ENCODE measurements around the gene NSUN4. TPM values are rescaled to one million over a fixed set of nuclear protein-coding genes. Genes with fewer than 3 reads are reported as not detected.

NSUN4 gene
- total RNA-seq, 2 donors from 2014 or later, result 9.1 to 13.9 TPM

DNA sequence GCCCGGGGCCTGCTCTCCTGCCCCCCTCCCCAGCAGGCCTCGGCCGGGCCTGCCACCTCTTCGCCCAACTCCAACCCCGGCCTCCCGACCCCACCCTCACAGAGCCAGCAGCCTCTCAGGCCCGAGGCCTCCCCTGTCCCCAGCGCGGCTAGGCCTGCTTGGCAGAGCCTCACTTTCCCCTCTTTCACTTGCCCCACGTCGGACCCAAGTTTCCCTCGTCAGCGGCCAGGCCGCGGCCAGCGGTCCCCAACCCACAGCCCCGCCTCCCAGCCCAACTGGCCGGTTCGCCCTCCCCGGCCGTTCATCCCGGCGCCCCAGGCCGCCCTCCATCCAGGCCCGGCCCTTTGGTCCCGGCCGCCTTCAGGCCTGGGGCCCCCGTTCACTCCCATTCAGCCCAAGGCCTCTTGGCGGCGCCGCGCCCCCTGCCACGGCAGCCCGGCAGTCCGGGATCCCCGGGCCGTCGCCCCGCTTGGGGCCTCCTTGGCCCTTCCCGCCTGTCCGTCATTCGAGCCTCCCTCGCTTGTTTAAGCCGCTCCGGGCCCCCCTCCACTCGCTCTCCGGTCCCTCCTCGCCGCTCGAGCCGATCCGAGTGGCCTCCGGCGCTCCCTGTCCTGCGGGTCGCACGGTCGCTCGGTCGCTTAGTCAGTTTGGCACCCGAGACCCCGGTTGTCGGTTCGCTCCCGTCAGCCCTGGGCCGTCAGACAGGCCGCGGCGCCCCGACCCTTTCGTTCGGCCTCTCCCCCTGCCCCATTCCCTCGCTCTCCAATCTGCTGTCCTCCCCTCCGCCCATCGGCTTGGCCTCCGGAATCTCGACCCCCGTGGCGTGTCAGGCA is 38.6 kb upstream of the NSUN4 start:
- Histone ChIP-seq H3K4me3 (peak overlapping the region; percentile 91 to 93), H3K4me1 (peaks cover 0 to 68% of the 10 kb centered on the region in 2 donors), H3K36me3 (peaks cover 12% of the 10 kb centered on the region), H3K27me3 (no peaks in the 10 kb centered on the region), H3K9me3 (no peaks in the 10 kb centered on the region), H3K27ac (peak overlapping the region; percentile 99)
- DNase-seq (ENCODE audit: low spot score), result peak; percentile 62
- TF ChIP-seq, protein P1, sequence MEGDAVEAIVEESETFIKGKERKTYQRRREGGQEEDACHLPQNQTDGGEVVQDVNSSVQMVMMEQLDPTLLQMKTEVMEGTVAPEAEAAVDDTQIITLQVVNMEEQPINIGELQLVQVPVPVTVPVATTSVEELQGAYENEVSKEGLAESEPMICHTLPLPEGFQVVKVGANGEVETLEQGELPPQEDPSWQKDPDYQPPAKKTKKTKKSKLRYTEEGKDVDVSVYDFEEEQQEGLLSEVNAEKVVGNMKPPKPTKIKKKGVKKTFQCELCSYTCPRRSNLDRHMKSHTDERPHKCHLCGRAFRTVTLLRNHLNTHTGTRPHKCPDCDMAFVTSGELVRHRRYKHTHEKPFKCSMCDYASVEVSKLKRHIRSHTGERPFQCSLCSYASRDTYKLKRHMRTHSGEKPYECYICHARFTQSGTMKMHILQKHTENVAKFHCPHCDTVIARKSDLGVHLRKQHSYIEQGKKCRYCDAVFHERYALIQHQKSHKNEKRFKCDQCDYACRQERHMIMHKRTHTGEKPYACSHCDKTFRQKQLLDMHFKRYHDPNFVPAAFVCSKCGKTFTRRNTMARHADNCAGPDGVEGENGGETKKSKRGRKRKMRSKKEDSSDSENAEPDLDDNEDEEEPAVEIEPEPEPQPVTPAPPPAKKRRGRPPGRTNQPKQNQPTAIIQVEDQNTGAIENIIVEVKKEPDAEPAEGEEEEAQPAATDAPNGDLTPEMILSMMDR (IDR thresholded peaks at IDR 0.05), result peak in 1 of 2 donors; percentile 45

DNA sequence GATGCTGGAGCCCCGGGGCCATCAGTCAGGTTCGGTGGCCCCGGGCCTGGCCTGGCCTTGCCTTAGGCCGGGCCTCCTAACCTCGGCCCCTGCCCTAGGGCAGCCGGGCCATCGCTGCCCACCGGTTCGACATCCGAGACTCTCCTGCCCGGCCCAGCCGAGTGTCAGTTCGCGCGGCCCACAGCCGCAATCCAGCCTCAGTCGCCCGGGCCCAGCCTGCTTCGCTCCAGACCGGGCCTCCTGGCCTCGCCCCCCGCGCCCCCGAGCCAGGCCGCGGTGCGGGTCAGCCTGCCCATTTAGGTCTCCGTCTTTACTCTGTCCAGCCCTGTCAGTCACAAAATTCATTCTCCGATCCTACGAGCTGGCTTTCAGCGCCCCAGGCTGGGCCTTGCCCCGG is 38.0 kb upstream of the NSUN4 start:
- H3K27ac ChIP-seq, result peak overlapping the region; percentile 99
- no peak for DNase-seq (ENCODE audit: low spot score)
- H3K36me3 ChIP-seq, result peaks cover 6% of the 10 kb centered on the region
- TF ChIP-seq, protein P1 (IDR thresholded peaks at IDR 0.05), result no peak
- H3K4me3 ChIP-seq, result peak overlapping the region; percentile 91 to 93
- H3K9me3 ChIP-seq, result no peaks in the 10 kb centered on the region
- peaks cover 0 to 74% of the 10 kb centered on the region in 2 donors for H3K4me1 ChIP-seq
- H3K27me3 ChIP-seq, result no peaks in the 10 kb centered on the region

DNA sequence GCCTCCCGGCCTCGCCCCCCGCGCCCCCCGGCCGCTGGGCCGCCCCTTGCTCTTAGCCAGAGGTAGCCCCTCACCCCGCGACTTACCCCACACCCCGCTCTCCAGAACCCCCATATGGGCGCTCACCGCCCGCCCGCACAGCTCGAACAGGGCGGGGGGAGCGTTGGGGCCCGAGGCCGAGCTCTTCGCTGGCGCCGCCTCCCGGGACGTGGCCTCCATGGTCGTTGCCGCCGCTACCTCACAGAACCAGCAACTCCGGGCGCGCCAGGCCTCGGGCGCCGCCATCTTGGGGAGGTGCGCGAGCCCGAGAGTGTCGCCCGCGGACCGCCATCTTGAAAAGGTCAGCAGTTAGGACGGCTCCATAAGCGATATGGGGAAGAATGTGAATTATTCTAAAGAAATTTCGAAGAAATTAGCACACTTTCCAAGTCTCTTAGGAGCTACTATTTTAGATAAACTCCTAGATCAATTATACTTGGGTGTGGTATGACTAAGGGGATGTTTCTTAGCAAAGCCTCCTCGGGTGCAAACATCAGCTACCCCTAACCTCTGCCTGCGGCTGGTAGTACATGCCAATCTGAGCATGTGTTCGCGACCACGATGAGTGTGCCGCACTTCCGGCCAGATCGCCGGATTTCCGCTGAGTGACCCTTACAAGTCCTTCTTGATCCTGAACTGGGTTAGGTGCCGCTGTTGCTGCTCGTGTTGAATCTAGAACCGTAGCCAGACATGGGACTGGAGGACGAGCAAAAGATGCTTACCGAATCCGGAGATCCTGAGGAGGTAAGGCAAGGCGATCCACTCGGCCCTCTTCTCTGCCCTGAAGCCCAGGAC is 37.4 kb upstream of the NSUN4 start, which contains the start of the genes LRRC41 and UQCRH:
TSS of gene LRRC41 (minus strand) at position 579 of the 834 bp plus-strand sequence. CDS start at position 285, 294 bp downstream.
TSS of gene UQCRH (plus strand) at position 661 of the 834 bp plus-strand sequence. CDS start at position 730, 69 bp downstream.
- Histone ChIP-seq H3K27ac (peak within 1 kb of the TSS; percentile 99), H3K36me3 (no peaks in the 10 kb centered on the region), H3K4me3 (peak within 1 kb of the TSS; percentile 91 to 93), H3K27me3 (no peaks in the 10 kb centered on the region), H3K4me1 (peaks cover 0 to 79% of the 10 kb centered on the region in 2 donors), H3K9me3 (no peaks in the 10 kb centered on the region)
- TF ChIP-seq, protein P1 (IDR thresholded peaks at IDR 0.05), result peak in 1 of 2 donors; percentile 24
- DNase-seq (ENCODE audit: low spot score), result peak; percentile 98

DNA sequence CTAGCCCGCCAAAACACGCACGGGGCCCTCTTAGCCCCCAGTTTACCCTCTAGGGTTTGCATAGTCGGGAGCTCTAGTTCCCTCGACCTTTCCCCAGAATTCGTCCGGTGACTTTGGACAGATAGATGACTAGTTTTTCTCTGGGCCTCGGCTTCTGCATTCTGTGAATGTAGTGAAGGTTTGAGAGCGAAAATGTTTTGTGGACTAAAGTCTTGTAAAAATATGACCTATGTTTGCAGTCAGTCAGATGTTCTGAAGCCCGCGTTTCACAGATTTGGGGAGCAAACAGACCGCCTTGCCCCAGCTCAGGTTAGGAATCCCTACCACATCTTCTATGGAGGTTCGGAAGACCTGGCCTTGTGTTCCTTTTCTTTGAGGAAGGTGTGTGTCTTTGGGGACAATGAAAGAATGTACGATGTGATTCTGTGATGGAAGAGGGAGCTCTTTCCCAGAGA is 36.7 kb upstream of the NSUN4 start:
- peak overlapping the region; percentile 99 for H3K27ac ChIP-seq
- no peak for DNase-seq (ENCODE audit: low spot score)
- H3K4me3 ChIP-seq, result peak overlapping the region; percentile 91 to 93
- H3K36me3 ChIP-seq, result no peaks in the 10 kb centered on the region
- TF ChIP-seq, protein P1 (IDR thresholded peaks at IDR 0.05), result no peak
- H3K9me3 ChIP-seq, result no peaks in the 10 kb centered on the region
- H3K27me3 ChIP-seq, result no peaks in the 10 kb centered on the region
- H3K4me1 ChIP-seq, result peaks cover 0 to 77% of the 10 kb centered on the region in 2 donors

DNA sequence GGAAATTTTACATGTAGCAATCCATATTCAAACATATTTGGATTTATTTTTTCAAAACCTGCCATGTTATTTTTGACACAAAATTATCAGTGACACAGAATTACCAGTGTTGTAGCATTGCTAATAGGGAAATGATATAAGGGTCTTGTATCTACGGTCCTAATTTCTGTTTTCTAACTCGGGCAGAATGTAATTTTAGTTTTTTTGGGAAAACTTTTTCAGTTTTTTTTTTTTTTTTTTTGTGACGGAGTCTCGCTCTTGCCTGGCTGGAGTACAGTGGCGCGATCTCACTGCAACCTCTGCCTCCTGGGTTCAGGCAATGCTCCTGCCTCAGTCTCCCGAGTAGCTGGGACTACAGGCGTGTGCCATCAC is 34.5 kb upstream of the NSUN4 start:
- H3K4me1 ChIP-seq, result peaks cover 0 to 58% of the 10 kb centered on the region in 2 donors

More for the DNA sequence above, 34.5 kb upstream of the NSUN4 start:
- no peak for DNase-seq (ENCODE audit: low spot score)
- H3K27ac ChIP-seq, result no peak overlapping the region
- no peaks in the 10 kb centered on the region for H3K9me3 ChIP-seq
- H3K36me3 ChIP-seq, result peaks cover 22% of the 10 kb centered on the region
- TF ChIP-seq, protein P1 (IDR thresholded peaks at IDR 0.05), result no peak
- H3K27me3 ChIP-seq, result no peaks in the 10 kb centered on the region
- peak overlapping the region in 1 of 2 donors; percentile 91 for H3K4me3 ChIP-seq
